Measurements from ENCODE around the gene TCL1A. TPM values are rescaled to one million over a fixed set of nuclear protein-coding genes. Genes with fewer than 3 reads are reported as not detected.

The TCL1A gene
- total RNA-seq, 1 experiment from 2014 or later, result 1.1 TPM

- TF ChIP-seq, protein P1, sequence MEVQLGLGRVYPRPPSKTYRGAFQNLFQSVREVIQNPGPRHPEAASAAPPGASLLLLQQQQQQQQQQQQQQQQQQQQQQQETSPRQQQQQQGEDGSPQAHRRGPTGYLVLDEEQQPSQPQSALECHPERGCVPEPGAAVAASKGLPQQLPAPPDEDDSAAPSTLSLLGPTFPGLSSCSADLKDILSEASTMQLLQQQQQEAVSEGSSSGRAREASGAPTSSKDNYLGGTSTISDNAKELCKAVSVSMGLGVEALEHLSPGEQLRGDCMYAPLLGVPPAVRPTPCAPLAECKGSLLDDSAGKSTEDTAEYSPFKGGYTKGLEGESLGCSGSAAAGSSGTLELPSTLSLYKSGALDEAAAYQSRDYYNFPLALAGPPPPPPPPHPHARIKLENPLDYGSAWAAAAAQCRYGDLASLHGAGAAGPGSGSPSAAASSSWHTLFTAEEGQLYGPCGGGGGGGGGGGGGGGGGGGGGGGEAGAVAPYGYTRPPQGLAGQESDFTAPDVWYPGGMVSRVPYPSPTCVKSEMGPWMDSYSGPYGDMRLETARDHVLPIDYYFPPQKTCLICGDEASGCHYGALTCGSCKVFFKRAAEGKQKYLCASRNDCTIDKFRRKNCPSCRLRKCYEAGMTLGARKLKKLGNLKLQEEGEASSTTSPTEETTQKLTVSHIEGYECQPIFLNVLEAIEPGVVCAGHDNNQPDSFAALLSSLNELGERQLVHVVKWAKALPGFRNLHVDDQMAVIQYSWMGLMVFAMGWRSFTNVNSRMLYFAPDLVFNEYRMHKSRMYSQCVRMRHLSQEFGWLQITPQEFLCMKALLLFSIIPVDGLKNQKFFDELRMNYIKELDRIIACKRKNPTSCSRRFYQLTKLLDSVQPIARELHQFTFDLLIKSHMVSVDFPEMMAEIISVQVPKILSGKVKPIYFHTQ (CRISPR knock-in tag; IDR thresholded peaks at IDR 0.05), result no peak
- TF ChIP-seq PRRX2 (CRISPR knock-in tag; IDR thresholded peaks at IDR 0.05), result no peak
- no peak for TF ChIP-seq OVOL2 (CRISPR knock-in tag; IDR thresholded peaks at IDR 0.05; ENCODE audit: borderline replicate concordance)
Measured at GRCh38 chr14:95677179-95677835, 36.6 kb downstream of the TCL1A start (continued).

GRCh38 chr14:95675486-95675885 lies 38.4 kb downstream of the TCL1A start:
- ChIA-PET CTCF (interaction anchor here (0.8 to 1.4 kb wide), 2 partner anchors 78 to 319 kb away, joined by 3 read pairs; no protein-coding TSS in a partner anchor), POLR2A (no interaction called here)
- ATAC-seq (peak; percentile 89), DNase-seq (ENCODE audit: low spot score) (no peak)
- Mint-ChIP-seq H3K27ac (no peak overlapping the region), H3K9me3 (peaks cover 27% of the 10 kb centered on the region), H3K4me3 (no peak overlapping the region), H3K27me3 (ENCODE audit: low read depth) (peaks cover 27% of the 10 kb centered on the region), H3K36me3 (peaks cover 11% of the 10 kb centered on the region), H3K4me1 (peaks cover 21% of the 10 kb centered on the region)
- TF ChIP-seq GRHL2 (CRISPR knock-in tag; IDR thresholded peaks at IDR 0.05; ENCODE audit: insufficient replicate concordance, severe bottlenecking), result no peak
- TF ChIP-seq, protein P2, sequence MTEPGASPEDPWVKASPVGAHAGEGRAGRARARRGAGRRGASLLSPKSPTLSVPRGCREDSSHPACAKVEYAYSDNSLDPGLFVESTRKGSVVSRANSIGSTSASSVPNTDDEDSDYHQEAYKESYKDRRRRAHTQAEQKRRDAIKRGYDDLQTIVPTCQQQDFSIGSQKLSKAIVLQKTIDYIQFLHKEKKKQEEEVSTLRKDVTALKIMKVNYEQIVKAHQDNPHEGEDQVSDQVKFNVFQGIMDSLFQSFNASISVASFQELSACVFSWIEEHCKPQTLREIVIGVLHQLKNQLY (CRISPR knock-in tag; IDR thresholded peaks at IDR 0.05), result no peak
- TF ChIP-seq, protein P3, sequence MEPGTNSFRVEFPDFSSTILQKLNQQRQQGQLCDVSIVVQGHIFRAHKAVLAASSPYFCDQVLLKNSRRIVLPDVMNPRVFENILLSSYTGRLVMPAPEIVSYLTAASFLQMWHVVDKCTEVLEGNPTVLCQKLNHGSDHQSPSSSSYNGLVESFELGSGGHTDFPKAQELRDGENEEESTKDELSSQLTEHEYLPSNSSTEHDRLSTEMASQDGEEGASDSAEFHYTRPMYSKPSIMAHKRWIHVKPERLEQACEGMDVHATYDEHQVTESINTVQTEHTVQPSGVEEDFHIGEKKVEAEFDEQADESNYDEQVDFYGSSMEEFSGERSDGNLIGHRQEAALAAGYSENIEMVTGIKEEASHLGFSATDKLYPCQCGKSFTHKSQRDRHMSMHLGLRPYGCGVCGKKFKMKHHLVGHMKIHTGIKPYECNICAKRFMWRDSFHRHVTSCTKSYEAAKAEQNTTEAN (CRISPR knock-in tag; IDR thresholded peaks at IDR 0.05), result no peak
- no peak for TF ChIP-seq TEAD4 (CRISPR knock-in tag; IDR thresholded peaks at IDR 0.05)
- TF ChIP-seq, protein P4, sequence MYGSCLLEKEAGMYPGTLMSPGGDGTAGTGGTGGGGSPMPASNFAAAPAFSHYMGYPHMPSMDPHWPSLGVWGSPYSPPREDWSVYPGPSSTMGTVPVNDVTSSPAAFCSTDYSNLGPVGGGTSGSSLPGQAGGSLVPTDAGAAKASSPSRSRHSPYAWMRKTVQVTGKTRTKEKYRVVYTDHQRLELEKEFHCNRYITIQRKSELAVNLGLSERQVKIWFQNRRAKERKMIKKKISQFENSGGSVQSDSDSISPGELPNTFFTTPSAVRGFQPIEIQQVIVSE (CRISPR knock-in tag; IDR thresholded peaks at IDR 0.05; ENCODE audit: borderline replicate concordance), result no peak
- TF ChIP-seq PREB (CRISPR knock-in tag; IDR thresholded peaks at IDR 0.05; ENCODE audit: borderline replicate concordance), result no peak
- no peak for TF ChIP-seq ETV6 (CRISPR knock-in tag; IDR thresholded peaks at IDR 0.05)
- no peak for TF ChIP-seq TCF7 (CRISPR knock-in tag; IDR thresholded peaks at IDR 0.05; ENCODE audit: low read depth)
- TF ChIP-seq, protein P5, sequence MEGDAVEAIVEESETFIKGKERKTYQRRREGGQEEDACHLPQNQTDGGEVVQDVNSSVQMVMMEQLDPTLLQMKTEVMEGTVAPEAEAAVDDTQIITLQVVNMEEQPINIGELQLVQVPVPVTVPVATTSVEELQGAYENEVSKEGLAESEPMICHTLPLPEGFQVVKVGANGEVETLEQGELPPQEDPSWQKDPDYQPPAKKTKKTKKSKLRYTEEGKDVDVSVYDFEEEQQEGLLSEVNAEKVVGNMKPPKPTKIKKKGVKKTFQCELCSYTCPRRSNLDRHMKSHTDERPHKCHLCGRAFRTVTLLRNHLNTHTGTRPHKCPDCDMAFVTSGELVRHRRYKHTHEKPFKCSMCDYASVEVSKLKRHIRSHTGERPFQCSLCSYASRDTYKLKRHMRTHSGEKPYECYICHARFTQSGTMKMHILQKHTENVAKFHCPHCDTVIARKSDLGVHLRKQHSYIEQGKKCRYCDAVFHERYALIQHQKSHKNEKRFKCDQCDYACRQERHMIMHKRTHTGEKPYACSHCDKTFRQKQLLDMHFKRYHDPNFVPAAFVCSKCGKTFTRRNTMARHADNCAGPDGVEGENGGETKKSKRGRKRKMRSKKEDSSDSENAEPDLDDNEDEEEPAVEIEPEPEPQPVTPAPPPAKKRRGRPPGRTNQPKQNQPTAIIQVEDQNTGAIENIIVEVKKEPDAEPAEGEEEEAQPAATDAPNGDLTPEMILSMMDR (IDR thresholded peaks at IDR 0.05), result no peak
- no peak for TF ChIP-seq FOXK1 (CRISPR knock-in tag; IDR thresholded peaks at IDR 0.05)
- TF ChIP-seq, protein P6, sequence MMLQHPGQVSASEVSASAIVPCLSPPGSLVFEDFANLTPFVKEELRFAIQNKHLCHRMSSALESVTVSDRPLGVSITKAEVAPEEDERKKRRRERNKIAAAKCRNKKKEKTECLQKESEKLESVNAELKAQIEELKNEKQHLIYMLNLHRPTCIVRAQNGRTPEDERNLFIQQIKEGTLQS (CRISPR knock-in tag; conservative IDR thresholded peaks at IDR 0.05), result no peak
- no peak for TF ChIP-seq ZBTB21 (CRISPR knock-in tag; IDR thresholded peaks at IDR 0.05; ENCODE audit: borderline replicate concordance)
- TF ChIP-seq JAZF1 (CRISPR knock-in tag; IDR thresholded peaks at IDR 0.05), result no peak

Measured in WTC11 (cell line).